Measurements from ENCODE around the gene CDH11. TPM values are rescaled to one million over a fixed set of nuclear protein-coding genes. Genes with fewer than 3 reads are reported as not detected.

CDH11 gene
- total RNA-seq, 1 donor from 2014 or later, result 82.1 TPM

DNA sequence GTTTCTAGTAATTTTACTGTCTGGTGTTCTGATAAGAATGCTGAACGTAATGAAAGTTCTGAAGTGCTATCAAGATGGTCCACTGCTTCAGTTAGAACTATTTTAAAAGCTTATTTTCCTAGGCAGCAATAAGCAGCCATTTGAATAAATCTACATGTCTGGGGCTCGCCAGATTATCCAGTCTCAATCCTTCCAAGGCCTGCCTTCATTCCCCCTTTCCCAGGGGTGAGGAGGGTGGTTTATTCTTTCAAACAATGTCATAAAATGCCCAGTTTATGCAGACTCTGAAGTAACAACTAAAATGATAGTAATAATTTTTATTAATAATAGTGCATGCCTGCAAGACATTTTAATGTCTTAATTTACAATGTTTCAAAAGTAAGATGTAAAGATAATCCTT, 2.4 kb downstream of the CDH11 start:
- Histone ChIP-seq H3K36me3 (ENCODE audit: control insufficient read depth, insufficient read depth, low read length) (no peaks in the 10 kb centered on the region), H3K4me3 (ENCODE audit: low read depth, low read length) (no peak overlapping the region), H3K27me3 (ENCODE audit: control insufficient read depth, insufficient read depth, low read length) (no peaks in the 10 kb centered on the region)
- TF ChIP-seq, protein P1, sequence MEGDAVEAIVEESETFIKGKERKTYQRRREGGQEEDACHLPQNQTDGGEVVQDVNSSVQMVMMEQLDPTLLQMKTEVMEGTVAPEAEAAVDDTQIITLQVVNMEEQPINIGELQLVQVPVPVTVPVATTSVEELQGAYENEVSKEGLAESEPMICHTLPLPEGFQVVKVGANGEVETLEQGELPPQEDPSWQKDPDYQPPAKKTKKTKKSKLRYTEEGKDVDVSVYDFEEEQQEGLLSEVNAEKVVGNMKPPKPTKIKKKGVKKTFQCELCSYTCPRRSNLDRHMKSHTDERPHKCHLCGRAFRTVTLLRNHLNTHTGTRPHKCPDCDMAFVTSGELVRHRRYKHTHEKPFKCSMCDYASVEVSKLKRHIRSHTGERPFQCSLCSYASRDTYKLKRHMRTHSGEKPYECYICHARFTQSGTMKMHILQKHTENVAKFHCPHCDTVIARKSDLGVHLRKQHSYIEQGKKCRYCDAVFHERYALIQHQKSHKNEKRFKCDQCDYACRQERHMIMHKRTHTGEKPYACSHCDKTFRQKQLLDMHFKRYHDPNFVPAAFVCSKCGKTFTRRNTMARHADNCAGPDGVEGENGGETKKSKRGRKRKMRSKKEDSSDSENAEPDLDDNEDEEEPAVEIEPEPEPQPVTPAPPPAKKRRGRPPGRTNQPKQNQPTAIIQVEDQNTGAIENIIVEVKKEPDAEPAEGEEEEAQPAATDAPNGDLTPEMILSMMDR (IDR thresholded peaks at IDR 0.05; ENCODE audit: insufficient read depth, low read length, severe bottlenecking), result no peak
- DNase-seq (ENCODE audit: low read depth) (no peak), FAIRE-seq (no peak)

DNA sequence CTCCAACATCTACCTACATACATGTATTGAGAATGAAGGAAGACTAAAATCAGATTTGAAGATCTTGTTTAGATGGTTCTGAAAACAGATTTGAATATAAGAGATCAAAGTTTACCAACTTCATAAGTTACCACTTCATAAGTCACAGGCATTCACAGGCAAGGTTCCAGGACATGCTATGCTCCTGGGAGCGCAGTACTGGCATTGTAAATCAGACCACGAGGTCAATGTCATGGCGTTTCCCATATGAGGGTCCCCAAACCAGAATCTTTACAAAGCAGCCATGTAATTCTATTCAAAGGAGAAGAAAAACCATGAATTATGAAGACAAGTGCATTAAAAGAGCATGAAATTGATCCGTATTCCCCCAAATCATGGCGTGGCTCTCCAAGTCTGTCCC, 3.0 kb downstream of the CDH11 start:
- no peaks in the 10 kb centered on the region for H3K27me3 ChIP-seq (ENCODE audit: control insufficient read depth, insufficient read depth, low read length)
- H3K36me3 ChIP-seq (ENCODE audit: control insufficient read depth, insufficient read depth, low read length), result no peaks in the 10 kb centered on the region
- FAIRE-seq, result no peak
- no peak overlapping the region for H3K4me3 ChIP-seq (ENCODE audit: low read depth, low read length)
- DNase-seq (ENCODE audit: low read depth), result no peak
- TF ChIP-seq, protein P1 (IDR thresholded peaks at IDR 0.05; ENCODE audit: insufficient read depth, low read length, severe bottlenecking), result no peak

DNA sequence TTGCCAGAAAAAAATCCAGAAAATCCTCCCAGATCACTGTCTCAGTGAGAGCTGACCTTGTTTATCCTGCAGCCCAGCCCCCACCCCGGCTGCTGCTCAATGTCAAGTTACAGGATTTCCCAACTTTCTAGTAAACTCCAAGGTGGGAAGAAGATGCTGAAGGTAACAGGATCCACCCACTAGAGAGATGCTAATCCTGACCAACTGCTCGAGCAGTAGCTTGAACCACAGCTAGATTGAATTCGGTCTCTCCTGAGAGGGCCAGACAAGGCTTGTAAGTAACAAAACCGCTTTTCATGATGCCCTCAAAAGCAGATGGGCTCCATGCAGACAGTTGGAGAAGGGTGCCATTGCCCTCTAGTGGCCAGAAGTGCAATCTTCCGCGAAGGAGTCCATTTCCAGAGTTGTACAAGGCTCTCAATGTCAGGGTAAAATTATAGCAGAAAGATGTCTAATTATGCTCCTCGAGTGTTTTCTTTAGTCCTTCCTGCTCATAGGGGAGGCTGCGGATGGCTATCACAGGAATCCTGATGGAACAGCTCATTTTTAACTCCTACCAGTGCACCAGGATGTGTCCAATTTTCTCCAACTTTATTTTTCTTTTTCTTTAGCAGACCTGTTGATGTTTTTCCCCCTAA, 3.9 kb downstream of the CDH11 start:
- TF ChIP-seq, protein P1 (IDR thresholded peaks at IDR 0.05; ENCODE audit: insufficient read depth, low read length, severe bottlenecking), result peak; percentile 94
- H3K36me3 ChIP-seq (ENCODE audit: control insufficient read depth, insufficient read depth, low read length), result no peaks in the 10 kb centered on the region
- H3K27me3 ChIP-seq (ENCODE audit: control insufficient read depth, insufficient read depth, low read length), result no peaks in the 10 kb centered on the region
- no peak overlapping the region for H3K4me3 ChIP-seq (ENCODE audit: low read depth, low read length)
- DNase-seq (ENCODE audit: low read depth), result peak; percentile 69
- FAIRE-seq, result peak; percentile 89

DNA sequence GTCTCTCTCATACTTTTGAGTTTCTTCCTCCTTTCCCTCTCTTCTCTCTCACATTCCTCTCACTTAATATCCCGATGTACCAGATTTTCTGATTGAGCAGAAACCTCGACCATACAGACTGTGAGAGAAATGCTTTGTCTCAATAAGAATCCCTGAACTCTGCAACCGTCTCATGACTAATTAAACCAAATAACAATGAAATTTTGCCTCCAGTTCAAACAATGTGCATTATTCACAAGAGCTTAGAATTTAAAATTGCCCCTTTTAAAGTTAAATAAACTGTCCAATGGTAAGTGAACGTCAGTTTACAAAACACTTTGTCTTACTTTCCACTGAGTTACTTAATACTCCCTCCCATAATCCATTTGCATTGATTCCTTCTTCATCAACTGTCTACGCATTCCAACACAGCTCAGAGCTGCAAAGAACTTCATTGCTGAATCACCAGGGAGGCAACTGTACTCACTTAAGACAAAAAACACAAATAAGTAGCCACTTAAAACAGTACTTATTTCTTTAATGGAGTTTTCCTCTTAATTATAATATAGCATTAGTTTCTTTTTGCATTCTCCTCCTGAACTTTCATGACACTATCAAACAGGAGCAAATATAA, 4.9 kb downstream of the CDH11 start:
- no peak for DNase-seq (ENCODE audit: low read depth)
- no peak for FAIRE-seq
- TF ChIP-seq, protein P1 (IDR thresholded peaks at IDR 0.05; ENCODE audit: insufficient read depth, low read length, severe bottlenecking), result no peak
- Histone ChIP-seq H3K36me3 (ENCODE audit: control insufficient read depth, insufficient read depth, low read length) (no peaks in the 10 kb centered on the region), H3K4me3 (ENCODE audit: low read depth, low read length) (no peak overlapping the region), H3K27me3 (ENCODE audit: control insufficient read depth, insufficient read depth, low read length) (no peaks in the 10 kb centered on the region)

DNA sequence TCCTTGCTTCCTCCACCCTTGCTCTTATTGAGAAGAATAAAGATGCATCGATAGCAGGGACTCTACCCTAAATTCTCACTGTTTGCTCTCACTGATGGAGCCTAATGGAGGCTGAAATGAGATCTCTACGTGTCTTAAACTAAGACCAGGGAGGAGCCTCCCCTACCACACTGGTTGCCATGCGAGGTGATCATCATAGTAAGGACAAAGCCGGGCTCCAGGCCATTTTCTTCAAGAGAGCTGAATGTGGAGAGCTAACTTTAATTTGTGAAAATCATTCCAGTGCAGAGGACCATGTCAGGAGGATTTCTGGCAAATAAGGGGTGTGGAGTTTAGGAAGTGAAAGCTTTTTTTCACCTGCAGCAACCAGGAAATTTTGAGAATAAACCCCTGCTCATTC, 5.6 kb downstream of the CDH11 start:
- no peak for FAIRE-seq
- DNase-seq (ENCODE audit: low read depth), result no peak
- H3K36me3 ChIP-seq (ENCODE audit: control insufficient read depth, insufficient read depth, low read length), result no peaks in the 10 kb centered on the region
- TF ChIP-seq, protein P1 (IDR thresholded peaks at IDR 0.05; ENCODE audit: insufficient read depth, low read length, severe bottlenecking), result no peak
- H3K4me3 ChIP-seq (ENCODE audit: low read depth, low read length), result no peak overlapping the region
- H3K27me3 ChIP-seq (ENCODE audit: control insufficient read depth, insufficient read depth, low read length), result no peaks in the 10 kb centered on the region

DNA sequence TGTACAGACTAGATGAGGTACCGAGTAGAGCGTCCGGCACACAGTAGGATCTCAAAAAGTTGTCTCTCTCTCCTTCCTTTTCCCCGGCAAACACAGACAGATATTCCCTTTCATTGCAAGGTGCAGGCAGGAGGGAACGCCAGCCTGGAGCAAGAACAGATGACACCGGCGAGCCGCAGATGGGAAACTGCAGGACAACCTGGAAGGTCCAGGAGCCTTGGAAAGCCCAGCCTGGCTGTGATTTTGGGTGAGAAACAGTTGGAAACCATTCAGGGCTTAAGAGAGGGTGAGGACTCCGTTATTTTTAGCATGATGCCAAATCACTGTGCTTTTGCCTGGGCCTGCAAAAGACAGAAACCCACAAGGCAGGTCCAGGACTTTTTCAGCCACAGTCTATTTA, 7.3 kb downstream of the CDH11 start:
- DNase-seq (ENCODE audit: low read depth) (no peak), FAIRE-seq (no peak)
- no peaks in the 10 kb centered on the region for H3K36me3 ChIP-seq (ENCODE audit: control insufficient read depth, insufficient read depth, low read length)
- H3K4me3 ChIP-seq (ENCODE audit: low read depth, low read length), result no peak overlapping the region
- no peaks in the 10 kb centered on the region for H3K27me3 ChIP-seq (ENCODE audit: control insufficient read depth, insufficient read depth, low read length)
- TF ChIP-seq, protein P1 (IDR thresholded peaks at IDR 0.05; ENCODE audit: insufficient read depth, low read length, severe bottlenecking), result no peak

Data from bronchial epithelial cell (primary cell).